HG02981 (cell line): ENCODE data around the gene KCNA10.

Experiments used
- ATAC-seq: cut with Tn5 transposase; IDR thresholded peaks from one replicate; pipeline ENCODE4 v1.9.1; 2021; ENCODE audit warnings: mild to moderate bottlenecking, moderate library complexity; ENCODE audit not compliant: unreplicated experiment

The KCNA10 gene

GRCh38 chr1:110519125-110519810 is at the start of gene KCNA10:
KCNA10 (minus strand) TSS chr1:110519175; CDS start chr1:110518787, 388 bp downstream.
- no peak for ATAC-seq

GRCh38 chr1:110566836-110567235 is 47.9 kb upstream of the KCNA10 start:
- ATAC-seq: no peak

GRCh38 chr1:110565565-110565964 is 46.6 kb upstream of the KCNA10 start:
- no peak for ATAC-seq

GRCh38 chr1:110563089-110563488 is 44.1 kb upstream of the KCNA10 start:
- no peak for ATAC-seq

- no peak for ATAC-seq
Measured at GRCh38 chr1:110561596-110561995, 42.6 kb upstream of the KCNA10 start.

GRCh38 chr1:110559157-110559556 is 40.2 kb upstream of the KCNA10 start:
- ATAC-seq: no peak

- no peak for ATAC-seq
Measured at GRCh38 chr1:110557481-110557880, 38.5 kb upstream of the KCNA10 start.

GRCh38 chr1:110556471-110556807 is 37.5 kb upstream of the KCNA10 start:
- ATAC-seq: no peak

- no peak for ATAC-seq
Measured at GRCh38 chr1:110555807-110556470, 37.0 kb upstream of the KCNA10 start.

- ATAC-seq: no peak
Measured at GRCh38 chr1:110554871-110555801, 36.2 kb upstream of the KCNA10 start.

- ATAC-seq: no peak
Measured at GRCh38 chr1:110551278-110551809, 32.4 kb upstream of the KCNA10 start.

- ATAC-seq: no peak
Measured at GRCh38 chr1:110549831-110550230, 30.9 kb upstream of the KCNA10 start.

- no peak for ATAC-seq
Measured at GRCh38 chr1:110548381-110548780, 29.4 kb upstream of the KCNA10 start.

GRCh38 chr1:110547017-110547416 is 28.0 kb upstream of the KCNA10 start:
- ATAC-seq: no peak

GRCh38 chr1:110545492-110545891 is 26.5 kb upstream of the KCNA10 start:
- ATAC-seq: no peak

GRCh38 chr1:110544753-110545152 is 25.8 kb upstream of the KCNA10 start:
- no peak for ATAC-seq

GRCh38 chr1:110542725-110543124 is 23.8 kb upstream of the KCNA10 start:
- no peak for ATAC-seq

- ATAC-seq: no peak
Measured at GRCh38 chr1:110541906-110542395, 23.0 kb upstream of the KCNA10 start.

GRCh38 chr1:110540891-110541685 is 22.1 kb upstream of the KCNA10 start:
- no peak for ATAC-seq

- ATAC-seq: no peak
Measured at GRCh38 chr1:110538921-110539320, 19.9 kb upstream of the KCNA10 start.
